SU-DHL-6 (cell line): Measurements from ENCODE around the gene BRSK2.

ENCODE experiments used
- H2AFZ ChIP-seq: fragments of 200-600 bp; sonication (generic); 2 replicates; pipeline ENCODE4 v1.6.1; 2014; ENCODE audit warnings: low read depth, mild to moderate bottlenecking, moderate library complexity, mixed read lengths, antibody characterized with exemption, low read length; ENCODE audit not compliant: severe bottlenecking
- H3F3A ChIP-seq: fragments of 200-600 bp; shearing (Covaris generic); 2 replicates; pipeline ENCODE4 v1.6.0; 2016; ENCODE audit warnings: antibody characterized with exemption, mild to moderate bottlenecking; ENCODE audit not compliant: insufficient read depth
- H3K27ac ChIP-seq: fragments of 200-600 bp; sonication (generic); 2 replicates; pipeline ENCODE4 v1.5.1; 2016; ENCODE audit warnings: low read depth, mild to moderate bottlenecking, low read length, moderate library complexity, mixed read lengths
- H3K27me3 ChIP-seq: fragments of 200-600 bp; sonication (generic), shearing (Covaris generic); 2 replicates; pipeline ENCODE4 v1.6.0; 2014; ENCODE audit warnings: mild to moderate bottlenecking, low read length
- H3K36me3 ChIP-seq: fragments of 200-600 bp; sonication (generic); 2 replicates; pipeline ENCODE4 v1.6.1; 2014; ENCODE audit warnings: mild to moderate bottlenecking, low read length, mixed read lengths
- H3K4me2 ChIP-seq: fragments of 300-600, 200-600 bp; shearing (Covaris generic), sonication (generic); 2 replicates; pipeline ENCODE4 v1.6.0; 2014; ENCODE audit warnings: low read length, low read depth, mild to moderate bottlenecking; ENCODE audit not compliant: poor library complexity, severe bottlenecking
- H3K4me3 ChIP-seq: fragments of 200-600 bp; sonication (generic); 2 replicates; pipeline ENCODE4 v1.5.1; 2014; ENCODE audit warnings: antibody characterized with exemption, low read length, mild to moderate bottlenecking, mixed read lengths; ENCODE audit not compliant: insufficient read depth, poor library complexity, severe bottlenecking
- H3K79me2 ChIP-seq: fragments of 200-600 bp; sonication (generic); 2 replicates; pipeline ENCODE4 v1.6.1; 2014; ENCODE audit warnings: mild to moderate bottlenecking, low read length, moderate library complexity; ENCODE audit not compliant: insufficient read depth
- H3K9ac ChIP-seq: fragments of 200-600 bp; sonication (generic); 2 replicates; pipeline ENCODE4 v1.7.0; 2014; ENCODE audit warnings: mild to moderate bottlenecking, low read length
- H3K9me2 ChIP-seq: fragments of 200-600 bp; sonication (generic); replicated peaks from 2 replicates; pipeline ENCODE4 v1.6.1; 2014; ENCODE audit warnings: low read length; ENCODE audit not compliant: insufficient read depth
- H3K9me3 ChIP-seq: fragments of 200-600 bp; sonication (generic); 2 replicates; pipeline ENCODE4 v1.6.1; 2014; ENCODE audit warnings: low read length, mixed read lengths; ENCODE audit not compliant: insufficient read depth
- H4K20me1 ChIP-seq: fragments of 200-600 bp; sonication (generic); 2 replicates; pipeline ENCODE4 v1.6.1; 2014; ENCODE audit warnings: low read depth, mild to moderate bottlenecking, antibody characterized with exemption, low read length, moderate library complexity, mixed read lengths
- EZH2phosphoT487 ChIP-seq: fragments of 200-600 bp; sonication (generic), shearing (Covaris generic); conservative IDR thresholded peaks from 2 replicates; pipeline ENCODE4 v1.6.1; 2018; ENCODE audit warnings: mild to moderate bottlenecking, antibody characterized with exemption, low read length, moderate library complexity, mixed read lengths
- TF ChIP-seq, protein P1 (sequence below): fragments of 200-600 bp; sonication (generic); IDR thresholded peaks from one replicate; pipeline ENCODE4 v1.5.1; 2017; ENCODE audit warnings: antibody characterized with exemption, mild to moderate bottlenecking, low read length, moderate library complexity; ENCODE audit not compliant: insufficient read depth, poor library complexity, severe bottlenecking

BRSK2 gene

DNA sequence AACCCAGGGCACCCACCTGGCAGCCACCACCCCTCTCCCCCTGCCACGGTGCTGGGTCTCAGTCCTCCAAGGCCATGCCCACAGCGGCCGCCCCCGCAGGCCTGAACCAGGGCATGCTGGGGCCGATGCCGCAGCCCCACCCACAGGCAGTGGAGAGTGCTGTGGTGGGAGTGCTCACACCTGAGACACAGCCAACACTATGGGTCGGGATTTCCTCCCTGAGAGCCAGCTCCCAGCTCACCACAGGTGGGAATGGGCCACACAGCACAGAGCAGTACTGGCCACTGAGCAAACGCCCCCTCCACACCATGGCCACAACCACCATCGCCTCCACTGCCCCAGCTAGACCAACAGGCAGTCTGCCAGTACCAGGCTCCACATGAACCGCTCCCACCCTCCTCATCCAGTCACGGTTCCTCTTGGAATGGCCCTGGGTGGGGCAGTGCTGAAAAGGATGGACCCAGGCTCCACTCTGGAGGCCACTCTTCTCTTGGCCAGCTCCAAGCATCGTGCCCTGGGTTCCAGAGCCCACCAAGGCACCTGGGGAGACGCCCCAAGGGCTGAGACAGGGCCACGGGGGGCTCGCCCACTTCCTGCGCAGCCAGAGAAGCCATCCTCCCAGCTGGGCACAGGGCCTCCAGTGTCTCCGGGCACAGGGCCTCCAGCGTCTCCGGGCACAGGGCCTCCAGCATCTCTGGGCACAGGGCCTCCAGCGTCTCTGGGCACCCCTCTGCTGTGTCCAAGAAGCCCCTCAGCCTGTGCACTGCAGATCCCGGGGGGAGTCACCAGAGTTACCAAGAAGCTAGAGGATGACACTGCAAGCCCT is 82.7 kb downstream of the BRSK2 start:
- Histone ChIP-seq H3F3A (no peaks in the 10 kb centered on the region), H3K9me3 (no peaks in the 10 kb centered on the region), H3K79me2 (no peaks in the 10 kb centered on the region), H3K27ac (no peak overlapping the region), H2AFZ (no peak overlapping the region), H3K9me2 (no peaks in the 10 kb centered on the region), H4K20me1 (no peaks in the 10 kb centered on the region), H3K4me2 (no peak overlapping the region), H3K9ac (no peak overlapping the region), H3K36me3 (no peaks in the 10 kb centered on the region), H3K4me3 (no peak overlapping the region), H3K27me3 (no peaks in the 10 kb centered on the region)
- TF ChIP-seq, protein P1, sequence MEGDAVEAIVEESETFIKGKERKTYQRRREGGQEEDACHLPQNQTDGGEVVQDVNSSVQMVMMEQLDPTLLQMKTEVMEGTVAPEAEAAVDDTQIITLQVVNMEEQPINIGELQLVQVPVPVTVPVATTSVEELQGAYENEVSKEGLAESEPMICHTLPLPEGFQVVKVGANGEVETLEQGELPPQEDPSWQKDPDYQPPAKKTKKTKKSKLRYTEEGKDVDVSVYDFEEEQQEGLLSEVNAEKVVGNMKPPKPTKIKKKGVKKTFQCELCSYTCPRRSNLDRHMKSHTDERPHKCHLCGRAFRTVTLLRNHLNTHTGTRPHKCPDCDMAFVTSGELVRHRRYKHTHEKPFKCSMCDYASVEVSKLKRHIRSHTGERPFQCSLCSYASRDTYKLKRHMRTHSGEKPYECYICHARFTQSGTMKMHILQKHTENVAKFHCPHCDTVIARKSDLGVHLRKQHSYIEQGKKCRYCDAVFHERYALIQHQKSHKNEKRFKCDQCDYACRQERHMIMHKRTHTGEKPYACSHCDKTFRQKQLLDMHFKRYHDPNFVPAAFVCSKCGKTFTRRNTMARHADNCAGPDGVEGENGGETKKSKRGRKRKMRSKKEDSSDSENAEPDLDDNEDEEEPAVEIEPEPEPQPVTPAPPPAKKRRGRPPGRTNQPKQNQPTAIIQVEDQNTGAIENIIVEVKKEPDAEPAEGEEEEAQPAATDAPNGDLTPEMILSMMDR, result no peak
- no peak for TF ChIP-seq EZH2phosphoT487

DNA sequence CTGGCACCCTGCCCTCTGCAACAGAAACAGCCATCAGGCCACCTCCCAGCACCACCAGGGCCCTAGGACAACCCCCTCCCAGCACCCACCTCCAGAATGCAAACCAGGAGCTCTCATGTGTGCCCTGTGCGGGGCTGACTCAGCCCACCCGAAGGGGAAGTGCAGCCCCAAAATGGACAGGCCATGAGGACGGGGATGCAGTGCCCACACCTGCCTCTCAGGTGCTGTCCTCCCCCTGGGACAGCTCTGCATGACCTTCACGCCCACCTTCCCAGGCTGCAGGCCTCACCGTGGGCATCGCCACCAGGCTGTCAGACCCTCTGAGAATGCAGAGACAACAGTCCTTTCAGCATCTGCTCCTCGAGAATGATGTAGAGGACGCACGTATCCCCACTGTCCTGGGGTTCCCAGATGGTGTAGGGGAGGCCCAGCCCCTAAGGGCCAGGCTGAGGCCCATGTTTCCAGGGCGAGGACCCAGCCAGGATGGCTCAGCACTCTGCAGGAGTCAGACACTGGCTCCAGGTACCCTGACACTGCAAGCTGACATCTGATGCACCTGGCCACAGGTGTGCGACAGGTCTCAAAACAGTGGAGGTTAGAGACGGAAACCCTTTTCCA is 83.4 kb downstream of the BRSK2 start:
- TF ChIP-seq EZH2phosphoT487, result no peak
- TF ChIP-seq, protein P1, result no peak
- no peaks in the 10 kb centered on the region for H3K9me2 ChIP-seq
- H3K9ac ChIP-seq, result no peak overlapping the region
- H3K27me3 ChIP-seq, result no peaks in the 10 kb centered on the region
- H3K36me3 ChIP-seq, result no peaks in the 10 kb centered on the region
- no peak overlapping the region for H3K4me2 ChIP-seq
- H3K9me3 ChIP-seq, result no peaks in the 10 kb centered on the region
- no peaks in the 10 kb centered on the region for H3K79me2 ChIP-seq
- H4K20me1 ChIP-seq, result no peaks in the 10 kb centered on the region
- no peaks in the 10 kb centered on the region for H3F3A ChIP-seq
- H3K4me3 ChIP-seq, result no peak overlapping the region
- no peak overlapping the region for H2AFZ ChIP-seq
- H3K27ac ChIP-seq, result no peak overlapping the region

DNA sequence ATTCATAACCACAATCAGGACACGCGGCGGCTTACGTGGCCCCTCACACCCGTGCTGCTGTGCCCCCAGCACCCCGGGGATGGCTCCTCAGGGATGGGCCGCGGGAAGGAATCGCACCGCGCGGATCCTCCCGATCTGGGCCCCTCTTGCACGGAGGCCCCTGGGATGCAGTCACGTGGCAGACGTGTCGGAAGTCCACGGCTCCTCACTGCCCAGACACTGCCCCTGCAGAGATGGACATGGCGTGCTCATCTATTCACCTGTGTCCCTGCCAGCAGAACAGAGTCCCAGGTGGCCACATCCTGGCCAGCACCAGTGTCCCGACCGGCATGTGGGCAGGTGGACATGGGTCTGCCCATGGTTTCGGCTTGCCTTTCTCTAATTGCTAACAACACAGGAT is 84.1 kb downstream of the BRSK2 start:
- no peak overlapping the region for H3K4me2 ChIP-seq
- H3F3A ChIP-seq, result no peaks in the 10 kb centered on the region
- no peak overlapping the region for H3K4me3 ChIP-seq
- no peaks in the 10 kb centered on the region for H4K20me1 ChIP-seq
- no peak overlapping the region for H3K9ac ChIP-seq
- no peaks in the 10 kb centered on the region for H3K79me2 ChIP-seq
- H3K9me2 ChIP-seq, result no peaks in the 10 kb centered on the region
- no peaks in the 10 kb centered on the region for H3K9me3 ChIP-seq
- no peak overlapping the region for H3K27ac ChIP-seq
- TF ChIP-seq, protein P1, result no peak
- TF ChIP-seq EZH2phosphoT487, result no peak
- no peaks in the 10 kb centered on the region for H3K27me3 ChIP-seq
- no peak overlapping the region for H2AFZ ChIP-seq
- H3K36me3 ChIP-seq, result no peaks in the 10 kb centered on the region
